Ovary (tissue), 9 donors: Measurements from ENCODE around the gene FOXP1. TPM values are rescaled to one million over a fixed set of nuclear protein-coding genes. Genes with fewer than 3 reads are reported as not detected.

ENCODE experiments used
- DNase-seq, 5 donors: peaks; one replicate each; pipeline ENCODE4 v3.0.0-alpha.2; 2019 to 2020
- H3K27ac ChIP-seq, 2 donors: fragments of 200-600 bp; one replicate each; pipeline versions ENCODE4 v1.5.1 to v1.8.0; 2019 to 2022
- H3K27me3 ChIP-seq: fragments of 200-600 bp; one replicate; pipeline ENCODE4 v1.8.0; 2022
- H3K36me3 ChIP-seq: fragments of 200-600 bp; sonication (generic); one replicate; pipeline ENCODE4 v1.5.1; 2019
- H3K4me1 ChIP-seq: one replicate; pipeline ENCODE4 v1.8.1; 2013; ENCODE audit warnings: mild to moderate bottlenecking, moderate library complexity; ENCODE audit not compliant: insufficient read depth
- H3K4me3 ChIP-seq: fragments of 200-600 bp; sonication (generic); one replicate; pipeline ENCODE4 v1.5.1; 2017
- H3K9me3 ChIP-seq, 2 donors: fragments of 200-600 bp in 1 of 2; sonication (generic) in 1 of 2; one replicate each; pipeline versions ENCODE4 v1.5.1 to v1.8.1; 2013 to 2019; ENCODE audit warnings: mild to moderate bottlenecking in 1 of 2, moderate library complexity in 1 of 2
- EP300 ChIP-seq: sonication (generic); formaldehyde crosslinking; IDR thresholded peaks from one replicate; pipeline ENCODE4 v1.6.1; 2017; ENCODE audit warnings: antibody characterized with exemption
- POLR2A ChIP-seq: fragments of 450-650 bp; IDR thresholded peaks from one replicate; pipeline ENCODE4 v1.6.1; 2017; ENCODE audit warnings: antibody characterized with exemption, mild to moderate bottlenecking, moderate library complexity
- WGBS, 3 donors: extraction: QIAGEN DNeasy Blood & Tissue Kit in 1 of 3; methylation state at CpG; one replicate each; pipeline versions ENCODE4 v1.1.5 to v1.1.7; 2013 to 2017; 5-methylcytosine and 5-hydroxymethylcytosine counted together
- intact Hi-C, 4 donors: fragments of 100-400 bp; cut with DNase I; formaldehyde crosslinking; loops; one replicate each; pipeline versions ENCODE4 v1.11.0 to v1.15.1; 2022 to 2023
- polyA plus RNA-seq, 2 donors: library from polyadenylated mRNA; stranded (reverse); fragments of 200-250 nt in 1 of 2; fragments of 350-450 nt in 1 of 2; fragmentation: Illumina TruSeq in 1 of 2; extraction: RNeasy Lipid Tissue Mini Kit (QIAGEN cat#74804) in 1 of 2; gene quantifications; one replicate each; pipeline ENCODE4 v1.2.3, GENCODE V29; 2013 to 2014
- total RNA-seq, 7 donors: library from RNA; depleted of rRNA in 2 of 7; stranded (reverse); fragments of >200 nt in 2 of 7; fragmentation: NEBNext Ultra II Directional in 3 of 7; extraction: Animal tissue kit (Norgen Biotek cat#: 25700) in 3 of 7; gene quantifications; one replicate each; pipeline versions ENCODE4 v1.1.0 to v1.2.4, GENCODE V29; 2016 to 2023
- TF ChIP-seq, protein P1 (sequence below), 3 donors: fragments of 450-650 bp in 2 of 3; fragments of 200-600 bp in 1 of 3; IDR thresholded peaks; one replicate each; pipeline versions ENCODE4 v1.5.1 to v1.8.0; 2016 to 2022; ENCODE audit warnings: antibody characterized with exemption in 3 of 3, mild to moderate bottlenecking in 1 of 3
- donor health status: DM: no; HTN: no; CAD: no; lungs with moderate emphysema.
- donor health status: DM: no; HTN: no; CAD: no.
- donor health status: Bipolar disorder and iron deficiency.
- donor health status: DM: yes; HTN: yes; CAD: no.
- donor health status: DM: no; HTN: no; CAD: no.
- donor health status: DM: yes; HTN: yes; CAD: no.

Gene FOXP1
- total and polyA plus RNA-seq, 9 donors = 31.7 to 126 (median 114) TPM

GRCh38 chr3:70926835-70927234, 656.7 kb downstream of the FOXP1 start:
- WGBS, 3 donors = 72 to 80% (median 75%) methylated on average over 7 of the region's 7 CpGs
- Histone ChIP-seq H3K27me3 (no peaks in the 10 kb centered on the region), H3K4me1 (no peaks in the 10 kb centered on the region), H3K27ac (no peak overlapping the region), H3K36me3 (no peaks in the 10 kb centered on the region), H3K4me3 (no peak overlapping the region), H3K9me3 (no peaks in the 10 kb centered on the region)
- intact Hi-C loops = no loop called here
- no peak for DNase-seq
- TF ChIP-seq POLR2A (no peak), EP300 (no peak)
- TF ChIP-seq, protein P1, sequence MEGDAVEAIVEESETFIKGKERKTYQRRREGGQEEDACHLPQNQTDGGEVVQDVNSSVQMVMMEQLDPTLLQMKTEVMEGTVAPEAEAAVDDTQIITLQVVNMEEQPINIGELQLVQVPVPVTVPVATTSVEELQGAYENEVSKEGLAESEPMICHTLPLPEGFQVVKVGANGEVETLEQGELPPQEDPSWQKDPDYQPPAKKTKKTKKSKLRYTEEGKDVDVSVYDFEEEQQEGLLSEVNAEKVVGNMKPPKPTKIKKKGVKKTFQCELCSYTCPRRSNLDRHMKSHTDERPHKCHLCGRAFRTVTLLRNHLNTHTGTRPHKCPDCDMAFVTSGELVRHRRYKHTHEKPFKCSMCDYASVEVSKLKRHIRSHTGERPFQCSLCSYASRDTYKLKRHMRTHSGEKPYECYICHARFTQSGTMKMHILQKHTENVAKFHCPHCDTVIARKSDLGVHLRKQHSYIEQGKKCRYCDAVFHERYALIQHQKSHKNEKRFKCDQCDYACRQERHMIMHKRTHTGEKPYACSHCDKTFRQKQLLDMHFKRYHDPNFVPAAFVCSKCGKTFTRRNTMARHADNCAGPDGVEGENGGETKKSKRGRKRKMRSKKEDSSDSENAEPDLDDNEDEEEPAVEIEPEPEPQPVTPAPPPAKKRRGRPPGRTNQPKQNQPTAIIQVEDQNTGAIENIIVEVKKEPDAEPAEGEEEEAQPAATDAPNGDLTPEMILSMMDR (IDR thresholded peaks at IDR 0.05) = no peak

DNA sequence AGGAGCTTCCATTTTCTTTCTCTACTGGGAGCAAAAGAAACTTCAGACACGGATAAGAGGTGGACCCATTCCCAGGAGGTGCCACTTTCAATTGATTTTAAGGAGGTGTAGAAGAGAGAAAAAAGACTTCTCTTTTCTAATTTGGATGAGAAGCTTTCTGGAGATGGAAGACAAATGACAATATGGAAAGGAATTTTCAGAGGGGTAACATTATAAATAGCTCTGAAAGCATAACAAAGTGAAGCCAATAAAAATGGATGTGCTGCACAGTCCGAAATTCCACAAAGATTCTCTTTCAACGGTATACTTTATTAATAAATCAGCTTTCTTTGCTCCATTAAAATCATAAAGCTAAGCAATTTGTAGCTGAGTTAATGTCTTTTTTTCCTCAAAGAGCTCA, 663.9 kb downstream of the FOXP1 start:
- no peak overlapping the region for H3K27ac ChIP-seq

GRCh38 chr3:70919091-70919490, 664.4 kb downstream of the FOXP1 start:
- no peaks in the 10 kb centered on the region for H3K36me3 ChIP-seq
- no peak for DNase-seq
- TF ChIP-seq POLR2A = no peak
- TF ChIP-seq EP300 = no peak
- TF ChIP-seq, protein P1 (IDR thresholded peaks at IDR 0.05) = no peak
- no peaks in the 10 kb centered on the region for H3K27me3 ChIP-seq
- no peak overlapping the region for H3K4me3 ChIP-seq
- no peaks in the 10 kb centered on the region for H3K4me1 ChIP-seq
- intact Hi-C loops = no loop called here
- WGBS, 3 donors = 90 to 98% (median 91%) methylated on average over 7 of the region's 7 CpGs
- no peaks in the 10 kb centered on the region for H3K9me3 ChIP-seq
- H3K27ac ChIP-seq = no peak overlapping the region

More for the DNA sequence above, 663.9 kb downstream of the FOXP1 start:
- Histone ChIP-seq H3K9me3 (no peaks in the 10 kb centered on the region), H3K4me3 (no peak overlapping the region), H3K4me1 (no peaks in the 10 kb centered on the region), H3K27me3 (no peaks in the 10 kb centered on the region), H3K36me3 (no peaks in the 10 kb centered on the region)
- 68 to 85% (median 73%) methylated on average over 3 of the region's 3 CpGs for WGBS, 3 donors
- TF ChIP-seq POLR2A (no peak), EP300 (no peak)
- TF ChIP-seq, protein P1 (IDR thresholded peaks at IDR 0.05) = no peak
- DNase-seq = no peak
- intact Hi-C loops = no loop called here

GRCh38 chr3:70916375-70917055, 667.0 kb downstream of the FOXP1 start:
- Histone ChIP-seq H3K27ac (no peak overlapping the region), H3K27me3 (no peaks in the 10 kb centered on the region), H3K9me3 (no peaks in the 10 kb centered on the region), H3K36me3 (no peaks in the 10 kb centered on the region), H3K4me1 (no peaks in the 10 kb centered on the region), H3K4me3 (no peak overlapping the region)
- intact Hi-C loops = no loop called here
- WGBS, 3 donors = 73 to 77% (median 75%) methylated on average over 4 of the region's 4 CpGs
- TF ChIP-seq POLR2A = no peak
- TF ChIP-seq EP300 = no peak
- TF ChIP-seq, protein P1 (IDR thresholded peaks at IDR 0.05) = no peak
- no peak for DNase-seq
